HG03575 (cell line): ENCODE measurements around the gene RPL19.
"Not testable (repeated sequence)": the region's sequence is repeated elsewhere in the genome, so short reads cannot be mapped to it uniquely, and the experiment has no call there.

Experiments
- ATAC-seq: cut with Tn5 transposase; IDR thresholded peaks from one replicate; pipeline ENCODE4 v1.9.1; 2021; ENCODE audit not compliant: unreplicated experiment, insufficient number of reproducible peaks, low FRiP score; ENCODE audit errors: extremely low read depth

Gene RPL19

GRCh38 chr17:39236450-39236927, 36.4 kb downstream of the RPL19 start:
- no peak for ATAC-seq

GRCh38 chr17:39236981-39237441, 36.9 kb downstream of the RPL19 start:
- ATAC-seq: no peak

- no peak for ATAC-seq
These were observed 37.5 kb downstream of the RPL19 start for GRCh38 chr17:39237586-39237985.

GRCh38 chr17:39238311-39238972, 38.4 kb downstream of the RPL19 start:
- no peak for ATAC-seq

- no peak for ATAC-seq
These were observed 39.7 kb downstream of the RPL19 start for GRCh38 chr17:39239640-39240314.

GRCh38 chr17:39240631-39241030, 40.5 kb downstream of the RPL19 start:
- ATAC-seq: no peak

GRCh38 chr17:39243155-39243554, 43.1 kb downstream of the RPL19 start:
- ATAC-seq: no peak

GRCh38 chr17:39244016-39244599, 44.0 kb downstream of the RPL19 start:
- no peak for ATAC-seq

- no peak for ATAC-seq
These were observed 44.8 kb downstream of the RPL19 start for GRCh38 chr17:39244600-39245570.

- no peak for ATAC-seq
These were observed 46.2 kb downstream of the RPL19 start for GRCh38 chr17:39246274-39246673.

- ATAC-seq: not testable (repeated sequence)
These were observed 50.0 kb downstream of the RPL19 start for GRCh38 chr17:39250076-39250475.

GRCh38 chr17:39251997-39252396, 51.9 kb downstream of the RPL19 start:
- ATAC-seq: no peak

- no peak for ATAC-seq
These were observed 52.8 kb downstream of the RPL19 start for GRCh38 chr17:39252788-39253460.
